ENCODE measurements around the gene USP47. TPM values are rescaled to one million over a fixed set of nuclear protein-coding genes. Genes with fewer than 3 reads are reported as not detected.

Gene USP47
- total and polyA plus RNA-seq, 2 of the 8 experiments (the other 6 are each of a cell fraction or from before 2014, with no cell fraction given), result 4.2 to 21.3 TPM

DNA sequence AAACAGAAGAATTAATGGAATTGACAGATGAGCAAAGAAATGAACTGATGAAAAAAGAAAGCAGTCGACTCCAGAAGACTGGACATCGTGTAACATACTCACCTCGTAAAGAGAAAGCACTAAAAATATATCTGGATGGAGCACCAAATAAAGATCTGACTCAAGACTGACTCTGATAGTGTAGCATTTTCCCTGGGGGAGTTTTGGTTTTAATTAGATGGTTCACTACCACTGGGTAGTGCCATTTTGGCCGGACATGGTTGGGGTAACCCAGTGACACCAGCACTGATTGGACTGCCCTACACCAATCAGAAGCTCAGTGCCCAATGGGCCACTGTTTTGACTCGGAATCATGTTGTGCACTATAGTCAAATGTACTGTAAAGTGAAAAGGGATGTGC lies 114.2 kb downstream of the USP47 start (continued):
- TF ChIP-seq, protein P1, sequence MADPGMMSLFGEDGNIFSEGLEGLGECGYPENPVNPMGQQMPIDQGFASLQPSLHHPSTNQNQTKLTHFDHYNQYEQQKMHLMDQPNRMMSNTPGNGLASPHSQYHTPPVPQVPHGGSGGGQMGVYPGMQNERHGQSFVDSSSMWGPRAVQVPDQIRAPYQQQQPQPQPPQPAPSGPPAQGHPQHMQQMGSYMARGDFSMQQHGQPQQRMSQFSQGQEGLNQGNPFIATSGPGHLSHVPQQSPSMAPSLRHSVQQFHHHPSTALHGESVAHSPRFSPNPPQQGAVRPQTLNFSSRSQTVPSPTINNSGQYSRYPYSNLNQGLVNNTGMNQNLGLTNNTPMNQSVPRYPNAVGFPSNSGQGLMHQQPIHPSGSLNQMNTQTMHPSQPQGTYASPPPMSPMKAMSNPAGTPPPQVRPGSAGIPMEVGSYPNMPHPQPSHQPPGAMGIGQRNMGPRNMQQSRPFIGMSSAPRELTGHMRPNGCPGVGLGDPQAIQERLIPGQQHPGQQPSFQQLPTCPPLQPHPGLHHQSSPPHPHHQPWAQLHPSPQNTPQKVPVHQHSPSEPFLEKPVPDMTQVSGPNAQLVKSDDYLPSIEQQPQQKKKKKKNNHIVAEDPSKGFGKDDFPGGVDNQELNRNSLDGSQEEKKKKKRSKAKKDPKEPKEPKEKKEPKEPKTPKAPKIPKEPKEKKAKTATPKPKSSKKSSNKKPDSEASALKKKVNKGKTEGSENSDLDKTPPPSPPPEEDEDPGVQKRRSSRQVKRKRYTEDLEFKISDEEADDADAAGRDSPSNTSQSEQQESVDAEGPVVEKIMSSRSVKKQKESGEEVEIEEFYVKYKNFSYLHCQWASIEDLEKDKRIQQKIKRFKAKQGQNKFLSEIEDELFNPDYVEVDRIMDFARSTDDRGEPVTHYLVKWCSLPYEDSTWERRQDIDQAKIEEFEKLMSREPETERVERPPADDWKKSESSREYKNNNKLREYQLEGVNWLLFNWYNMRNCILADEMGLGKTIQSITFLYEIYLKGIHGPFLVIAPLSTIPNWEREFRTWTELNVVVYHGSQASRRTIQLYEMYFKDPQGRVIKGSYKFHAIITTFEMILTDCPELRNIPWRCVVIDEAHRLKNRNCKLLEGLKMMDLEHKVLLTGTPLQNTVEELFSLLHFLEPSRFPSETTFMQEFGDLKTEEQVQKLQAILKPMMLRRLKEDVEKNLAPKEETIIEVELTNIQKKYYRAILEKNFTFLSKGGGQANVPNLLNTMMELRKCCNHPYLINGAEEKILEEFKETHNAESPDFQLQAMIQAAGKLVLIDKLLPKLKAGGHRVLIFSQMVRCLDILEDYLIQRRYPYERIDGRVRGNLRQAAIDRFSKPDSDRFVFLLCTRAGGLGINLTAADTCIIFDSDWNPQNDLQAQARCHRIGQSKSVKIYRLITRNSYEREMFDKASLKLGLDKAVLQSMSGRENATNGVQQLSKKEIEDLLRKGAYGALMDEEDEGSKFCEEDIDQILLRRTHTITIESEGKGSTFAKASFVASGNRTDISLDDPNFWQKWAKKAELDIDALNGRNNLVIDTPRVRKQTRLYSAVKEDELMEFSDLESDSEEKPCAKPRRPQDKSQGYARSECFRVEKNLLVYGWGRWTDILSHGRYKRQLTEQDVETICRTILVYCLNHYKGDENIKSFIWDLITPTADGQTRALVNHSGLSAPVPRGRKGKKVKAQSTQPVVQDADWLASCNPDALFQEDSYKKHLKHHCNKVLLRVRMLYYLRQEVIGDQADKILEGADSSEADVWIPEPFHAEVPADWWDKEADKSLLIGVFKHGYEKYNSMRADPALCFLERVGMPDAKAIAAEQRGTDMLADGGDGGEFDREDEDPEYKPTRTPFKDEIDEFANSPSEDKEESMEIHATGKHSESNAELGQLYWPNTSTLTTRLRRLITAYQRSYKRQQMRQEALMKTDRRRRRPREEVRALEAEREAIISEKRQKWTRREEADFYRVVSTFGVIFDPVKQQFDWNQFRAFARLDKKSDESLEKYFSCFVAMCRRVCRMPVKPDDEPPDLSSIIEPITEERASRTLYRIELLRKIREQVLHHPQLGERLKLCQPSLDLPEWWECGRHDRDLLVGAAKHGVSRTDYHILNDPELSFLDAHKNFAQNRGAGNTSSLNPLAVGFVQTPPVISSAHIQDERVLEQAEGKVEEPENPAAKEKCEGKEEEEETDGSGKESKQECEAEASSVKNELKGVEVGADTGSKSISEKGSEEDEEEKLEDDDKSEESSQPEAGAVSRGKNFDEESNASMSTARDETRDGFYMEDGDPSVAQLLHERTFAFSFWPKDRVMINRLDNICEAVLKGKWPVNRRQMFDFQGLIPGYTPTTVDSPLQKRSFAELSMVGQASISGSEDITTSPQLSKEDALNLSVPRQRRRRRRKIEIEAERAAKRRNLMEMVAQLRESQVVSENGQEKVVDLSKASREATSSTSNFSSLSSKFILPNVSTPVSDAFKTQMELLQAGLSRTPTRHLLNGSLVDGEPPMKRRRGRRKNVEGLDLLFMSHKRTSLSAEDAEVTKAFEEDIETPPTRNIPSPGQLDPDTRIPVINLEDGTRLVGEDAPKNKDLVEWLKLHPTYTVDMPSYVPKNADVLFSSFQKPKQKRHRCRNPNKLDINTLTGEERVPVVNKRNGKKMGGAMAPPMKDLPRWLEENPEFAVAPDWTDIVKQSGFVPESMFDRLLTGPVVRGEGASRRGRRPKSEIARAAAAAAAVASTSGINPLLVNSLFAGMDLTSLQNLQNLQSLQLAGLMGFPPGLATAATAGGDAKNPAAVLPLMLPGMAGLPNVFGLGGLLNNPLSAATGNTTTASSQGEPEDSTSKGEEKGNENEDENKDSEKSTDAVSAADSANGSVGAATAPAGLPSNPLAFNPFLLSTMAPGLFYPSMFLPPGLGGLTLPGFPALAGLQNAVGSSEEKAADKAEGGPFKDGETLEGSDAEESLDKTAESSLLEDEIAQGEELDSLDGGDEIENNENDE (IDR thresholded peaks at IDR 0.05; ENCODE audit: insufficient replicate concordance, low read length), result no peak
- no peak for TF ChIP-seq SUZ12 (IDR thresholded peaks at IDR 0.05; ENCODE audit: low read length)
- no peak for TF ChIP-seq CEBPB (IDR thresholded peaks at IDR 0.05; ENCODE audit: low read depth, low read length)
- no peak for TF ChIP-seq CBX5 (IDR thresholded peaks at IDR 0.05; ENCODE audit: low read depth, low read length)
- no peak for TF ChIP-seq HDAC2 (IDR thresholded peaks at IDR 0.05; ENCODE audit: borderline replicate concordance in 1 of 2, low read depth in 2 of 2, low read length in 2 of 2)
